Activated CD4-positive, alpha-beta T cell treated with anti-CD3 and anti-CD28 coated beads, Interleukin-2, Interleukin-6, amounts not matched to agents 100 ng/mL and 50 ng/mL, durations not matched to agents 16 hours and 8 hours (primary cell): Measurements from ENCODE around the gene PACRG.

ENCODE experiments used
- DNase-seq: peaks from one replicate; pipeline ENCODE4 v3.0.0-alpha.2; 2020

Gene PACRG

GRCh38 chr6:163342571-163343539, 615.1 kb downstream of the PACRG start:
- no peak for DNase-seq

- DNase-seq = no peak
Observed at GRCh38 chr6:163343609-163344008, 615.8 kb downstream of the PACRG start.

- no peak for DNase-seq
Observed at GRCh38 chr6:163344411-163344810, 616.6 kb downstream of the PACRG start.

- DNase-seq = no peak
Observed at GRCh38 chr6:163345931-163346330, 618.2 kb downstream of the PACRG start.

- no peak for DNase-seq
Observed at GRCh38 chr6:163346497-163346961, 618.8 kb downstream of the PACRG start.

- no peak for DNase-seq
Observed at GRCh38 chr6:163347021-163347446, 619.3 kb downstream of the PACRG start.

GRCh38 chr6:163348789-163349680, 621.3 kb downstream of the PACRG start:
- DNase-seq = no peak

GRCh38 chr6:163349696-163350095, 621.9 kb downstream of the PACRG start:
- no peak for DNase-seq

- DNase-seq = no peak
Observed at GRCh38 chr6:163351013-163351412, 623.2 kb downstream of the PACRG start.

GRCh38 chr6:163352011-163352685, 624.4 kb downstream of the PACRG start:
- no peak for DNase-seq

- no peak for DNase-seq
Observed at GRCh38 chr6:163352966-163353365, 625.2 kb downstream of the PACRG start.

- no peak for DNase-seq
Observed at GRCh38 chr6:163354085-163354484, 626.3 kb downstream of the PACRG start.

GRCh38 chr6:163354761-163355425, 627.1 kb downstream of the PACRG start:
- no peak for DNase-seq

GRCh38 chr6:163355426-163355991, 627.7 kb downstream of the PACRG start:
- DNase-seq = no peak

- peak; percentile 1 for DNase-seq
Observed at GRCh38 chr6:163356324-163356723, 628.5 kb downstream of the PACRG start.

GRCh38 chr6:163356743-163357142, 629.0 kb downstream of the PACRG start:
- no peak for DNase-seq

GRCh38 chr6:163364641-163365040, 636.9 kb downstream of the PACRG start:
- no peak for DNase-seq
